ENCODE measurements around the gene MON1A.
"Not testable (repeated sequence)": the region's sequence is repeated elsewhere in the genome, so short reads cannot be mapped to it uniquely, and the experiment has no call there.

MON1A gene

GRCh38 chr3:49917806-49918590 is 11.6 kb downstream of the MON1A start:
- DNase-seq = not testable (repeated sequence)

- DNase-seq = no peak
Measured at GRCh38 chr3:49916686-49917085, 12.9 kb downstream of the MON1A start.

GRCh38 chr3:49914906-49915305 is 14.7 kb downstream of the MON1A start:
- no peak for DNase-seq

- DNase-seq = peak; percentile 49 to 66
Measured at GRCh38 chr3:49912881-49913281, 16.7 kb downstream of the MON1A start.

- DNase-seq = no peak
Measured at GRCh38 chr3:49911611-49912010, 18.0 kb downstream of the MON1A start.

- no peak for DNase-seq
Measured at GRCh38 chr3:49911124-49911420, 18.5 kb downstream of the MON1A start.

GRCh38 chr3:49910409-49911123 is 19.0 kb downstream of the MON1A start:
- no peak for DNase-seq

GRCh38 chr3:49908373-49909199 is 21.0 kb downstream of the MON1A start:
- no peak for DNase-seq

GRCh38 chr3:49906073-49906743 is 23.4 kb downstream of the MON1A start:
- no peak for DNase-seq

- not testable (repeated sequence) for DNase-seq
Measured at GRCh38 chr3:49904448-49904847, 25.2 kb downstream of the MON1A start.

- DNase-seq = peak; percentile 54 to 84
Measured at GRCh38 chr3:49903451-49904424, 25.9 kb downstream of the MON1A start, which contains the start of gene MST1R. TSS of gene MST1R (minus strand) at chr3:49903873. CDS start at chr3:49903609, 264 bp downstream.

GRCh38 chr3:49902511-49903345 is 26.9 kb downstream of the MON1A start:
- DNase-seq = no peak

- DNase-seq = no peak
Measured at GRCh38 chr3:49901366-49902339, 28.0 kb downstream of the MON1A start.

- no peak for DNase-seq
Measured at GRCh38 chr3:49900491-49901153, 29.0 kb downstream of the MON1A start.

GRCh38 chr3:49899815-49900214 is 29.8 kb downstream of the MON1A start:
- no peak for DNase-seq

GRCh38 chr3:49898991-49899390 is 30.6 kb downstream of the MON1A start:
- no peak for DNase-seq

GRCh38 chr3:49896345-49896744 is 33.3 kb downstream of the MON1A start:
- no peak for DNase-seq

- DNase-seq = no peak
Measured at GRCh38 chr3:49895791-49896190, 33.8 kb downstream of the MON1A start.

GRCh38 chr3:49889296-49889695 is 40.3 kb downstream of the MON1A start:
- DNase-seq = no peak
